DMS114 treated with DMSO at 0.1 percent for 48 hours (cell line): Measurements from ENCODE around the gene NFAM1.

Source experiments
- DNase-seq: peaks from one replicate; lab custom pipeline; 2025; ENCODE audit not compliant: unreplicated experiment; lab: John Stamatoyannopoulos, UW

Gene NFAM1

GRCh38 chr22:42432020-42432596 is at the start of gene NFAM1:
TSS of gene NFAM1 (minus strand) at chr22:42432403. CDS start at chr22:42432357, 46 bp downstream.
- no peak for DNase-seq

GRCh38 chr22:42475122-42475521 is 42.9 kb upstream of the NFAM1 start:
- DNase-seq, result no peak

GRCh38 chr22:42473484-42474193 is 41.4 kb upstream of the NFAM1 start:
- peak; percentile 40 for DNase-seq

- DNase-seq, result no peak
These were observed 40.5 kb upstream of the NFAM1 start for GRCh38 chr22:42472671-42473070.

GRCh38 chr22:42471441-42471840 is 39.2 kb upstream of the NFAM1 start:
- no peak for DNase-seq

- DNase-seq, result no peak
These were observed 38.3 kb upstream of the NFAM1 start for GRCh38 chr22:42470366-42471082.

- DNase-seq, result no peak
These were observed 36.6 kb upstream of the NFAM1 start for GRCh38 chr22:42468841-42469240.

- no peak for DNase-seq
These were observed 29.8 kb upstream of the NFAM1 start for GRCh38 chr22:42462016-42462415.

GRCh38 chr22:42461511-42461910 is 29.3 kb upstream of the NFAM1 start:
- DNase-seq, result no peak

- DNase-seq, result no peak
These were observed 27.3 kb upstream of the NFAM1 start for GRCh38 chr22:42459287-42460063.

- DNase-seq, result no peak
These were observed 20.7 kb upstream of the NFAM1 start for GRCh38 chr22:42452916-42453315.

- no peak for DNase-seq
These were observed 20.3 kb upstream of the NFAM1 start for GRCh38 chr22:42452456-42452855.

- DNase-seq, result no peak
These were observed 19.4 kb upstream of the NFAM1 start for GRCh38 chr22:42451499-42452145.

- DNase-seq, result no peak
These were observed 18.7 kb upstream of the NFAM1 start for GRCh38 chr22:42450862-42451261.

GRCh38 chr22:42446151-42446550 is 13.9 kb upstream of the NFAM1 start:
- no peak for DNase-seq

- DNase-seq, result peak; percentile 29
These were observed 12.1 kb upstream of the NFAM1 start for GRCh38 chr22:42444077-42444904.

GRCh38 chr22:42443240-42444076 is 11.3 kb upstream of the NFAM1 start:
- DNase-seq, result no peak

GRCh38 chr22:42442748-42443147 is 10.5 kb upstream of the NFAM1 start:
- no peak for DNase-seq

- DNase-seq, result no peak
These were observed 8.5 kb upstream of the NFAM1 start for GRCh38 chr22:42440728-42441127.
